GM12872 (cell line): ENCODE data around the gene MALSU1.

Experiments
- TF ChIP-seq, protein P1 (sequence below): IDR thresholded peaks from 3 replicates; pipeline ENCODE4 v1.5.1; 2011; ENCODE audit warnings: low read depth, mild to moderate bottlenecking, low read length, moderate library complexity; ENCODE audit not compliant: insufficient read depth

MALSU1 gene

DNA sequence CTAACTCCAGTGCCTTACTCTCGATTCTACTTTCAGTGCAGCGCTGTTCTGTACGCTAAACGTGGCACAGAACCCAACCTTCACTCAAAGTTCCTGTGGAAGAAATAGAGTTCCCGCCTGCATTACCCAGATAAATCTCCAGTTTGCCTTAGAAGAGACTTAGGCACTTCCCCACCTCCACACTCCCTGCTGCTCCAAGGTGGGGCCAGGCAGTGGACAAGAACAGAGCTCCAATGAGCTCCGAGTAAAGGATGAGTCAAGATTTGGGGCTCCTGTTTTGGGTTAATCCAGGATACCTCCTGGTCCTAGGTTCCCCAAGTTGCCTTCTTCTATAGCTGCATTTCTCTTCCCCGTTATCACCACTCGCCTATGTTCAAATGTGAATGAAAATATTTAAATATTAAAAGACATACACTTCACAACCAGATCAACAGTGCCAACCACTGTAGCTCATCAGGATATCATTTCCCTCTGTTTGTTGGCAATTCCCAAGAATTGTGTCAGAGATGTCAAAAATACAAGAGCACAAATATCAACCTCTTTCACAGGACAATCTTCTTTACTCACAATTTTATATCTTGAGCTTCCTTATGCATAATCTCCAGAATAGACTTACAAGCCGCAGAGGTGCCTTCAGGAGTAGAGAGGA lies 48.0 kb downstream of the MALSU1 start:
- TF ChIP-seq, protein P1, sequence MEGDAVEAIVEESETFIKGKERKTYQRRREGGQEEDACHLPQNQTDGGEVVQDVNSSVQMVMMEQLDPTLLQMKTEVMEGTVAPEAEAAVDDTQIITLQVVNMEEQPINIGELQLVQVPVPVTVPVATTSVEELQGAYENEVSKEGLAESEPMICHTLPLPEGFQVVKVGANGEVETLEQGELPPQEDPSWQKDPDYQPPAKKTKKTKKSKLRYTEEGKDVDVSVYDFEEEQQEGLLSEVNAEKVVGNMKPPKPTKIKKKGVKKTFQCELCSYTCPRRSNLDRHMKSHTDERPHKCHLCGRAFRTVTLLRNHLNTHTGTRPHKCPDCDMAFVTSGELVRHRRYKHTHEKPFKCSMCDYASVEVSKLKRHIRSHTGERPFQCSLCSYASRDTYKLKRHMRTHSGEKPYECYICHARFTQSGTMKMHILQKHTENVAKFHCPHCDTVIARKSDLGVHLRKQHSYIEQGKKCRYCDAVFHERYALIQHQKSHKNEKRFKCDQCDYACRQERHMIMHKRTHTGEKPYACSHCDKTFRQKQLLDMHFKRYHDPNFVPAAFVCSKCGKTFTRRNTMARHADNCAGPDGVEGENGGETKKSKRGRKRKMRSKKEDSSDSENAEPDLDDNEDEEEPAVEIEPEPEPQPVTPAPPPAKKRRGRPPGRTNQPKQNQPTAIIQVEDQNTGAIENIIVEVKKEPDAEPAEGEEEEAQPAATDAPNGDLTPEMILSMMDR: no peak

- TF ChIP-seq, protein P1: no peak
Measured at GRCh38 chr7:23347682-23348180, 48.6 kb downstream of the MALSU1 start.

- TF ChIP-seq, protein P1: no peak
Measured at GRCh38 chr7:23349484-23350157, 50.5 kb downstream of the MALSU1 start.

DNA sequence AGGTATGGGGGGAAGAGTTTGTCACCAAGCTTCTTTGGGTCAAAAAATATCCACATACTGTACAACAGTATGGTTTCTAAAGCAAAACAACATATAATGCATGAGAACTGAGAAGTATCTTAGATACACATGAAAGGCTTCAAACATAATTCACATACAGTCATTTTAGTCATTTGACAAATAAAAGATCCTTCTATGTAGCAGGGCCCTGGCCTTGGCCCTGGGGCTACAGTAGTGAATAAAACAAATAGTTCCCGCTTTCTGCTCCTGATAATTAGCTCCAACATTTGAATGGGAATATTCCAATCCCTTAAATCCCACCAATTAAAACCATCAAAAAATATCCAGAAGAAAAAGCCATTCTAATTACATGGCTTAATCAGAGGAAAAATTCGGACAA lies 51.3 kb downstream of the MALSU1 start:
- TF ChIP-seq, protein P1: no peak

DNA sequence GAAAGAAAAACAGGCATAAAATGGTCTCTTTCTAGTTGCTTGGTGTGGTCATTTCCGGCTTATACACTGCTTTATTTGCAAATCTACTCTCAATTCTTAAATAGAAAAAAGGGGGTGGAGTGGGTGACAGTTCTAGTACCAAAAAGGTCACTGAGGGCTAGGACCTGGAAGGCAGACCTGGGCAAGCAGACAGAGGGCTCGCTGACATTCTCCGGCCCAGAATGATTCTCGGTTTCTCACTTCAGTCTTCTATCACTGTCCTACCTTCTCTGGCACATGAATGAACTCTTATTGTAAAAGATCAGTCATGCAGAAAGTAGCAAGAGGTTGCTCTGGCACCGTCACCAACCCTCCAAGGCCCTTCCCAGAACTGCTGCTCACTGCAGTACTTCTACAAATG lies 54.0 kb downstream of the MALSU1 start:
- TF ChIP-seq, protein P1: no peak

DNA sequence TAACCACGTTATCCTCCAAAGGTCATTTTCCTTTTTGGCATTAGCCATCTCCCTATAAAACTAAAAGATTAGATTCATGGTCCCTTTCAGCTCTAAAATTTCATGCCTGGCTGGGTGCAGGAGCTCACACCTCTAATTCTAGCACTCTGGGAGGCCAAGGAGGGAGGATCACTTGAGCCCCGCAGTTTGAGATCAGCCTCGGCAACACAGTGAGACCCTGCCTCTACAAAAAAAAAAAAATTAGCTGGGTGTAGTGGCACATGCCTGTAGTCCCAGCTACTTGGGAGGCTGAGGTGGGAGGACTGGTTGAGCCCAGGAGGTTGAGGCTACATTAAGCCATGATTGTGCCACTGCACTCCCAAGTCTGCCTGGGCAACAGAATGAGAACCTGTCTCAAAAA lies 57.0 kb downstream of the MALSU1 start:
- TF ChIP-seq, protein P1: no peak

GRCh38 chr7:23356726-23357125 lies 57.6 kb downstream of the MALSU1 start:
- TF ChIP-seq, protein P1: no peak
